HepG2 (cell line): ENCODE measurements around the gene SMYD5. TPM values are rescaled to one million over a fixed set of nuclear protein-coding genes. Genes with fewer than 3 reads are reported as not detected.

ENCODE experiments used
- CREM ChIP-seq, 2 experiments: sonication (generic) in 1 of 2; formaldehyde crosslinking in 1 of 2; IDR thresholded peaks; 2 replicates each; pipeline versions ENCODE4 v1.4.0 to v1.6.1; 2016 to 2020; ENCODE audit warnings: antibody characterized with exemption in 1 of 2, mild to moderate bottlenecking in 1 of 2, missing genetic modification reagents in 1 of 2
- MATR3 ChIP-seq: sonication (generic); formaldehyde crosslinking; IDR thresholded peaks from 2 replicates; pipeline ENCODE4 v1.4.0; 2020; ENCODE audit warnings: missing genetic modification reagents
- NR2C2 ChIP-seq: sonication (generic); formaldehyde crosslinking; IDR thresholded peaks from 2 replicates; pipeline ENCODE4 v1.4.0; 2020; ENCODE audit warnings: missing genetic modification reagents, mild to moderate bottlenecking, moderate library complexity, borderline replicate concordance
- SNAPC2 ChIP-seq: sonication (generic); formaldehyde crosslinking; IDR thresholded peaks from 2 replicates; pipeline ENCODE4 v1.8.1; 2022; ENCODE audit warnings: mild to moderate bottlenecking, missing genetic modification reagents
- U2AF1 ChIP-seq: fragments of 200-400 bp; formaldehyde crosslinking; optimal IDR thresholded peaks from 2 replicates; pipeline ENCODE3; 2017; ENCODE audit warnings: mild to moderate bottlenecking, low read depth, low read length
- YEATS4 ChIP-seq: sonication (generic); formaldehyde crosslinking; IDR thresholded peaks from 2 replicates; pipeline ENCODE4 v1.4.0; 2020; ENCODE audit warnings: missing genetic modification reagents, borderline replicate concordance
- ZBTB7B ChIP-seq: sonication (generic); formaldehyde crosslinking; IDR thresholded peaks from 2 replicates; pipeline ENCODE4 v1.4.0; 2020; ENCODE audit warnings: missing genetic modification reagents
- ZFP36 ChIP-seq: fragments of 150-350 bp; IDR thresholded peaks from 2 replicates; pipeline ENCODE4 v1.6.1; 2018; ENCODE audit warnings: borderline replicate concordance, low read length, low read depth; ENCODE audit not compliant: partially characterized antibody
- ZNF205 ChIP-seq: IDR thresholded peaks from 2 replicates; pipeline ENCODE4 v1.6.1; 2018; ENCODE audit warnings: missing biosample characterization, missing genetic modification reagents
- polyA plus RNA-seq, 8 experiments: library from polyadenylated mRNA; depleted of rRNA in 3 of 8; stranded (reverse) in 7 of 8; unstranded in 1 of 8; fragments of >200 nt; fragmentation: Illumina TruSeq in 4 of 8; extraction: Trizol in 4 of 8; gene quantifications; 2 replicates each; pipeline versions ENCODE4 v1.2.1 to v1.2.3, GENCODE V29; 2011 to 2016; ENCODE audit warnings: low read depth in 4 of 8, missing spikeins in 1 of 8, mixed read lengths in 1 of 8; ENCODE audit not compliant: insufficient read depth in 1 of 8
- total RNA-seq, 5 experiments: library from RNA; depleted of rRNA; stranded (reverse); fragments of >200 nt; fragmentation: Illumina TruSeq; extraction: Trizol; gene quantifications; 2 replicates each; pipeline ENCODE4 v1.2.3, GENCODE V29; 2016; ENCODE audit warnings: low read depth in 1 of 5
- TF ChIP-seq, protein P1 (sequence below): sonication (generic); formaldehyde crosslinking; IDR thresholded peaks from 2 replicates; pipeline ENCODE4 v1.5.0; 2020; ENCODE audit warnings: mild to moderate bottlenecking, missing genetic modification reagents, borderline replicate concordance
- TF ChIP-seq, protein P2 (sequence below): IDR thresholded peaks from 2 replicates; pipeline ENCODE4 v1.6.1; 2016; ENCODE audit warnings: missing compliant biosample characterization, missing genetic modification reagents, borderline replicate concordance
- TF ChIP-seq, protein P3 (sequence below): sonication (generic); formaldehyde crosslinking; IDR thresholded peaks from 2 replicates; pipeline ENCODE4 v1.9.0; 2021; ENCODE audit warnings: missing genetic modification reagents, mild to moderate bottlenecking, borderline replicate concordance
- TF ChIP-seq, protein P4 (sequence below): sonication (generic); formaldehyde crosslinking; IDR thresholded peaks from 2 replicates; pipeline ENCODE4 v1.4.0; 2020; ENCODE audit warnings: missing genetic modification reagents, borderline replicate concordance

The SMYD5 gene
- total and polyA plus RNA-seq, 2 of the 13 experiments (the other 11 are each of a cell fraction or from before 2014, with no cell fraction given), result 55.8 to 70.4 TPM

DNA sequence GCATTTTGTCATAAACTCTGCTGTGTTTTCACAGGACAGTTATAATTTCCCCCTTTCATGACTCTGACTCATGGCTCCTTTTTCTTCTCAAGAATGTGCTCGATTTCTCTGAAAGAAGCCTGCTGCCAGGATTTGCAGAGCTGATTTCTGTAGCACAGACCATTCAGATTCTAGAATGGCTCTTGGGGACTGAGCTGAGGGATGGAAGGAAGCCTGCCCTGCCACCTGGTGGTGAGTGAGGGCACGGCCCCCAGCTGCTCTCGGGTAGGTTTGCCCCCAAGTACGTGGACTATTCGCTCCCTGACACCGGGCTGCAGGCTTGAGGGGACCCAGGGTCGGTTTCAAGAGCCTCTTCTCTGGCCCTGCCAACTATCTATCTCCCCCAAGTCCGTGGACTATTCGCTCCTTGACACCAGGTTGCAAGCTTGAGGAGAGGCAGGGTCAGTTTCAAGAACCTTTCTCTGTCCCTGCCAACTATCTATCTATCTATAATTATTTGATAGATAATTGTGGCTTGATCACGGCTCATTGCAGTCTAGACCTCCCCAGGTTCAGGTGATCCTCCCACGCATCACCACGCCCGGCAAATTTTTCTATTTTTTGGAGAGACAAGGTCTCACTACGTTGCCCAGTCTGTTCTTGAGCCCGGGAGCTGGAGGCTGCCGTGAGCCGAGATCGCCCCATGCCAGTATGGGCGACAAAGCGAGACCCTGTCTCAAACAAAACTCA lies 1.4 kb upstream of the SMYD5 start (continued):
- TF ChIP-seq, protein P1, sequence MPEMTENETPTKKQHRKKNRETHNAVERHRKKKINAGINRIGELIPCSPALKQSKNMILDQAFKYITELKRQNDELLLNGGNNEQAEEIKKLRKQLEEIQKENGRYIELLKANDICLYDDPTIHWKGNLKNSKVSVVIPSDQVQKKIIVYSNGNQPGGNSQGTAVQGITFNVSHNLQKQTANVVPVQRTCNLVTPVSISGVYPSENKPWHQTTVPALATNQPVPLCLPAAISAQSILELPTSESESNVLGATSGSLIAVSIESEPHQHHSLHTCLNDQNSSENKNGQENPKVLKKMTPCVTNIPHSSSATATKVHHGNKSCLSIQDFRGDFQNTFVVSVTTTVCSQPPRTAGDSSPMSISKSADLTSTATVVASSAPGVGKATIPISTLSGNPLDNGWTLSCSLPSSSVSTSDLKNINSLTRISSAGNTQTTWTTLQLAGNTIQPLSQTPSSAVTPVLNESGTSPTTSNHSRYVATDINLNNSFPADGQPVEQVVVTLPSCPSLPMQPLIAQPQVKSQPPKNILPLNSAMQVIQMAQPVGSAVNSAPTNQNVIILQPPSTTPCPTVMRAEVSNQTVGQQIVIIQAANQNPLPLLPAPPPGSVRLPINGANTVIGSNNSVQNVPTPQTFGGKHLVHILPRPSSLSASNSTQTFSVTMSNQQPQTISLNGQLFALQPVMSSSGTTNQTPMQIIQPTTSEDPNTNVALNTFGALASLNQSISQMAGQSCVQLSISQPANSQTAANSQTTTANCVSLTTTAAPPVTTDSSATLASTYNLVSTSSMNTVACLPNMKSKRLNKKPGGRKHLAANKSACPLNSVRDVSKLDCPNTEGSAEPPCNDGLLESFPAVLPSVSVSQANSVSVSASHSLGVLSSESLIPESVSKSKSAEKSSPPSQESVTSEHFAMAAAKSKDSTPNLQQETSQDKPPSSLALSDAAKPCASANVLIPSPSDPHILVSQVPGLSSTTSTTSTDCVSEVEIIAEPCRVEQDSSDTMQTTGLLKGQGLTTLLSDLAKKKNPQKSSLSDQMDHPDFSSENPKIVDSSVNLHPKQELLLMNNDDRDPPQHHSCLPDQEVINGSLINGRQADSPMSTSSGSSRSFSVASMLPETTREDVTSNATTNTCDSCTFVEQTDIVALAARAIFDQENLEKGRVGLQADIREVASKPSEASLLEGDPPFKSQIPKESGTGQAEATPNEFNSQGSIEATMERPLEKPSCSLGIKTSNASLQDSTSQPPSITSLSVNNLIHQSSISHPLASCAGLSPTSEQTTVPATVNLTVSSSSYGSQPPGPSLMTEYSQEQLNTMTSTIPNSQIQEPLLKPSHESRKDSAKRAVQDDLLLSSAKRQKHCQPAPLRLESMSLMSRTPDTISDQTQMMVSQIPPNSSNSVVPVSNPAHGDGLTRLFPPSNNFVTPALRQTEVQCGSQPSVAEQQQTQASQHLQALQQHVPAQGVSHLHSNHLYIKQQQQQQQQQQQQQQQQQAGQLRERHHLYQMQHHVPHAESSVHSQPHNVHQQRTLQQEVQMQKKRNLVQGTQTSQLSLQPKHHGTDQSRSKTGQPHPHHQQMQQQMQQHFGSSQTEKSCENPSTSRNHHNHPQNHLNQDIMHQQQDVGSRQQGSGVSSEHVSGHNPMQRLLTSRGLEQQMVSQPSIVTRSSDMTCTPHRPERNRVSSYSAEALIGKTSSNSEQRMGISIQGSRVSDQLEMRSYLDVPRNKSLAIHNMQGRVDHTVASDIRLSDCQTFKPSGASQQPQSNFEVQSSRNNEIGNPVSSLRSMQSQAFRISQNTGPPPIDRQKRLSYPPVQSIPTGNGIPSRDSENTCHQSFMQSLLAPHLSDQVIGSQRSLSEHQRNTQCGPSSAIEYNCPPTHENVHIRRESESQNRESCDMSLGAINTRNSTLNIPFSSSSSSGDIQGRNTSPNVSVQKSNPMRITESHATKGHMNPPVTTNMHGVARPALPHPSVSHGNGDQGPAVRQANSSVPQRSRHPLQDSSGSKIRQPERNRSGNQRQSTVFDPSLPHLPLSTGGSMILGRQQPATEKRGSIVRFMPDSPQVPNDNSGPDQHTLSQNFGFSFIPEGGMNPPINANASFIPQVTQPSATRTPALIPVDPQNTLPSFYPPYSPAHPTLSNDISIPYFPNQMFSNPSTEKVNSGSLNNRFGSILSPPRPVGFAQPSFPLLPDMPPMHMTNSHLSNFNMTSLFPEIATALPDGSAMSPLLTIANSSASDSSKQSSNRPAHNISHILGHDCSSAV (CRISPR knock-in tag), result no peak
- TF ChIP-seq, protein P2, sequence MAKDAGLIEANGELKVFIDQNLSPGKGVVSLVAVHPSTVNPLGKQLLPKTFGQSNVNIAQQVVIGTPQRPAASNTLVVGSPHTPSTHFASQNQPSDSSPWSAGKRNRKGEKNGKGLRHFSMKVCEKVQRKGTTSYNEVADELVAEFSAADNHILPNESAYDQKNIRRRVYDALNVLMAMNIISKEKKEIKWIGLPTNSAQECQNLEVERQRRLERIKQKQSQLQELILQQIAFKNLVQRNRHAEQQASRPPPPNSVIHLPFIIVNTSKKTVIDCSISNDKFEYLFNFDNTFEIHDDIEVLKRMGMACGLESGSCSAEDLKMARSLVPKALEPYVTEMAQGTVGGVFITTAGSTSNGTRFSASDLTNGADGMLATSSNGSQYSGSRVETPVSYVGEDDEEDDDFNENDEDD (CRISPR knock-in tag), result no peak
- TF ChIP-seq, protein P3, sequence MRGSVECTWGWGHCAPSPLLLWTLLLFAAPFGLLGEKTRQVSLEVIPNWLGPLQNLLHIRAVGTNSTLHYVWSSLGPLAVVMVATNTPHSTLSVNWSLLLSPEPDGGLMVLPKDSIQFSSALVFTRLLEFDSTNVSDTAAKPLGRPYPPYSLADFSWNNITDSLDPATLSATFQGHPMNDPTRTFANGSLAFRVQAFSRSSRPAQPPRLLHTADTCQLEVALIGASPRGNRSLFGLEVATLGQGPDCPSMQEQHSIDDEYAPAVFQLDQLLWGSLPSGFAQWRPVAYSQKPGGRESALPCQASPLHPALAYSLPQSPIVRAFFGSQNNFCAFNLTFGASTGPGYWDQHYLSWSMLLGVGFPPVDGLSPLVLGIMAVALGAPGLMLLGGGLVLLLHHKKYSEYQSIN (CRISPR knock-in tag), result no peak
- no peak for TF ChIP-seq MATR3 (CRISPR knock-in tag)
- TF ChIP-seq CREM (IDR thresholded peaks at IDR 0.05), result no peak
- TF ChIP-seq CREM (CRISPR knock-in tag; IDR thresholded peaks at IDR 0.05), result no peak
- TF ChIP-seq YEATS4 (CRISPR knock-in tag), result no peak; the same call in 1 of the 2 replicates
- no peak for TF ChIP-seq NR2C2 (CRISPR knock-in tag)
- TF ChIP-seq U2AF1, result no peak
- peak; percentile 80; the same call in 1 of the 2 replicates for TF ChIP-seq ZBTB7B (CRISPR knock-in tag)
- TF ChIP-seq SNAPC2 (CRISPR knock-in tag), result no peak
- TF ChIP-seq, protein P4, sequence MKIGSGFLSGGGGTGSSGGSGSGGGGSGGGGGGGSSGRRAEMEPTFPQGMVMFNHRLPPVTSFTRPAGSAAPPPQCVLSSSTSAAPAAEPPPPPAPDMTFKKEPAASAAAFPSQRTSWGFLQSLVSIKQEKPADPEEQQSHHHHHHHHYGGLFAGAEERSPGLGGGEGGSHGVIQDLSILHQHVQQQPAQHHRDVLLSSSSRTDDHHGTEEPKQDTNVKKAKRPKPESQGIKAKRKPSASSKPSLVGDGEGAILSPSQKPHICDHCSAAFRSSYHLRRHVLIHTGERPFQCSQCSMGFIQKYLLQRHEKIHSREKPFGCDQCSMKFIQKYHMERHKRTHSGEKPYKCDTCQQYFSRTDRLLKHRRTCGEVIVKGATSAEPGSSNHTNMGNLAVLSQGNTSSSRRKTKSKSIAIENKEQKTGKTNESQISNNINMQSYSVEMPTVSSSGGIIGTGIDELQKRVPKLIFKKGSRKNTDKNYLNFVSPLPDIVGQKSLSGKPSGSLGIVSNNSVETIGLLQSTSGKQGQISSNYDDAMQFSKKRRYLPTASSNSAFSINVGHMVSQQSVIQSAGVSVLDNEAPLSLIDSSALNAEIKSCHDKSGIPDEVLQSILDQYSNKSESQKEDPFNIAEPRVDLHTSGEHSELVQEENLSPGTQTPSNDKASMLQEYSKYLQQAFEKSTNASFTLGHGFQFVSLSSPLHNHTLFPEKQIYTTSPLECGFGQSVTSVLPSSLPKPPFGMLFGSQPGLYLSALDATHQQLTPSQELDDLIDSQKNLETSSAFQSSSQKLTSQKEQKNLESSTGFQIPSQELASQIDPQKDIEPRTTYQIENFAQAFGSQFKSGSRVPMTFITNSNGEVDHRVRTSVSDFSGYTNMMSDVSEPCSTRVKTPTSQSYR (CRISPR knock-in tag), result no peak
- TF ChIP-seq ZNF205 (CRISPR knock-in tag), result peak; percentile 74
- no peak for TF ChIP-seq ZFP36
